ENCODE measurements around the gene YDJC. TPM values are rescaled to one million over a fixed set of nuclear protein-coding genes. Genes with fewer than 3 reads are reported as not detected.
"Not testable (repeated sequence)": the region's sequence is repeated elsewhere in the genome, so short reads cannot be mapped to it uniquely, and the experiment has no call there.

The YDJC gene
- total RNA-seq, 2 donors from 2014 or later, result 18.9 to 23.2 TPM

DNA sequence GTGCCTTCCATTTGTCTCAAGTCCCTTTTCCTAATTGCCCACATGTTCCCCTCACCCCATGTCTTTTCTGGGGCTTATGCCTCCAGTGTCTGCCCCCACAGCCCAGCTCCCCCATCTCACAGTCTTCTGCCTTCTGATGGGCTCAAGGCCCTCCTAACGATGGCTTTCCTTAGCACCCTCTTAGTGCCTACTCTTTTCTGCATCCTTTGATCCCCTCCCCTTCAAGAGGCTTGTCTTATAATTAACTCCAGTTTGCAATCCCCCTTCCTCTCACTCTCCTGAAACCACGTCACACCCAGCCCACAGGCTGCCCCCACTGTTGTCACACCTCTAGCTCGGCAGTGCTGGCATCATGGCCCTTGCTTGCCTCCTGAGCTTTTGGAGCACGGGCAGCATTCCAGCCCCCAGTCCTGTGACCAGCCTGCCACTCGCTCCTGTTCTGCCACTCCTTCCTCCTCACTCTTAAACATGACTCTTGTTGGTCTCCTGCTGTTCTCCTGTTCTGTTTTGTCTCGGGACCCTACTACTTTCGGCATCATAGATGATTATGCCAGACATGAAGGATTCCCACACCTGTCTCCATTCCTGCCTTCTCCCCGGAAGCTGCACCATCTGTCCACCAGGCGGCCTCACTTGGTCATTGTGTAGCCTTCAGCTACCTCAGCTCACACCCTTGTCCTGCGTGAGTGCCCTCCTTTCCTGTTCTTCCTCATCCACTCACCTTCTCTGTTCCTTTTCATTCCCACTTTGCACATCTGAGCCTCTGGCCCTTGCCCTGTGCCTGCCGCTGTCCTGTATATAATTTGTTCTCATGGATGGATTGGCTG, 36.2 kb downstream of the YDJC start:
- intact Hi-C loops (cut with DNase I, micrococcal nuclease), result no loop called here
- ATAC-seq (peak; percentile 79), DNase-seq (peak in 1 of 2 donors; percentile 38)

- ATAC-seq, result no peak
- intact Hi-C loops (cut with DNase I, micrococcal nuclease), result no loop called here
- no peak for DNase-seq
Measured at GRCh38 chr22:21592422-21592821, 37.4 kb downstream of the YDJC start.

GRCh38 chr22:21591695-21592094, 38.1 kb downstream of the YDJC start:
- no peak for ATAC-seq
- no peak for DNase-seq
- intact Hi-C loops (cut with DNase I, micrococcal nuclease), result no loop called here

GRCh38 chr22:21590809-21591641, 38.8 kb downstream of the YDJC start:
- DNase-seq (no peak), ATAC-seq (no peak)
- intact Hi-C loops (cut with DNase I, micrococcal nuclease), result no loop called here

DNA sequence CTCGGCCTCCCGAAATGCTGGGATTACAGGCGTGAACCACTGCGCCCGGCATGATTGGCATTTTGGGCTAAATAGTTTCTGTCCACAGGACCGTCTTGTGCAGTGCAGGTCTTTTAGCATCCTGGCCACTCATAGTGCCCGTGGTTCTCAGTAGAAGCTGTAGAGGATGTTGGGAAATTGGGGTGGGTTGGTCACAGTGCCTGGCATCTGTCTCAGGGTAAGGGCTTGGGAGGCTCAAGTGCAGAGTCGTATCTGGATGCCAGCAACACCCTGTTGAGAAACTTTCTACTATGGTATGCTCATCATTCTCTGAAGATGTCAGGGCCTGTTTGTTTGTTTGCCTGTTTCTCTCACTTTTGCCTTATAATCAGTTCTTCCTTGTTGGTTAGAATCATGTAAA, 40.4 kb downstream of the YDJC start:
- intact Hi-C loops (cut with DNase I, micrococcal nuclease), result no loop called here
- ATAC-seq, result no peak
- DNase-seq, result no peak

- ATAC-seq, result peak; percentile 20
- intact Hi-C loops (cut with DNase I, micrococcal nuclease), result no loop called here
Measured at GRCh38 chr22:21587803-21588611, 41.8 kb downstream of the YDJC start.

DNA sequence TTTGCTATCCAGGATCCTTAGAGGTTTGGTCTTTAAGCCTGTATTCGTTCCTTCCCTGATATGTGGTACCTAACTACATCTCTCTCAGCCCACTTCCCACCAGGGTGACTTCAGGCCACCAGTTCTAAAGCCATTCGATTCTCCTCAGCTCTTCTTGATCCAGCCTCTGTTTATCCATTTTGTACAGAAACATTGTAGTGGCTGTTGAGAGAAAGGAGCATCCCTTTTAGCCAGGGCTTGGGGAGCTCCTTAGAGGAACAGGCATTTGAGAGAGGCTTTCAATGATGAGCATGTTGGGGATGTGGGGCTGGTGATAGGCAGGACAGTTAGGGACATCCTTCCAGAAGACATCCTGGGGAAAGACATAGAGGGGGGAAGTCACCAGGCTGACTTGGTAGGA, 44.4 kb downstream of the YDJC start:
- no peak for ATAC-seq
- intact Hi-C loops (cut with DNase I, micrococcal nuclease), result no loop called here
- no peak for DNase-seq

More at GRCh38 chr22:21587803-21588611, 41.8 kb downstream of the YDJC start:
- DNase-seq, result no peak

DNA sequence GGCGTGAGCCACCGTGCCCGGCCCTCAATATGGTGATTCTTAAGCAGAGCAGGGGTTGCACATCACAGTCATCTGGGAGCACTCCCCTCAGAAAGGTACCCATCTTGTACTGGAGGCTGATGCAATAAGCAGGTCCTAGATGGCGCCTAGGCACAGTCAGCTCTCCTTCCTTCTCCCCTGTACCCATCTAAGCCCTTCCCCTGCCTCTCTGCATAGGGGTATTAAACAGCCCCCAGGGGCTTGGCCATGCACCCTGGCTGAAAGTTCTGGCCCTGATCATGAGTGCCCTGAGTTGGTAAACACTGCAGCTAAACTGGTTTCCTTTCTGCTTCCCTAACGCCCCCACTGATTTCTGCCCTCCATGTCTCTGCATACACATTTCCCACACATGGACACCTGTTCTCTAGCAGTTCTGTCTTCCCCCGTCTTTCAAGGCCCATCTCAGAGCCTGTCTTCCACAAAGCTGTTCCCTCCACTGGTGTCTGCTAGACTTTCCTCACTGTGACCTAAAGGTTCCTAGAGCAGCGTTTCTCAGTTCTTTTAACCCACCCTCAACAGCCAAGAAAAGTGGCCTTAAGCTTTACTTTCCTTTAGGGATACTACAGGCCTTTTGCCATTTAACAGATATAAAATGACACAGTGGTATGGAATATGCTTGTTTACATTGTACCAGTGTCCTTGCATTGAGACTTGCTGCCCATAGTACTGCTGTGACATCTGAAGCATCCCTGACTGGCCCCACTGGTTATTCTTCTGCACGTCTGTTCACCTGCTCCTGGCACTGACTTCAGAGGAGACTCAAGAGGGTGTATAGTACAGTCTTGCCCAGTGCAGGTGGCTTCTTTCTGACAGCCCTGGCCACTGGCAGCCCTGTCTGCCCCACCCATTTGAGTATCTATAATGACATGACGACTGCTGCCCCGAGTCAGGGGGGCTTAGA, 46.8 kb downstream of the YDJC start:
- ATAC-seq (peak; percentile 13), DNase-seq (no peak)
- intact Hi-C loops (cut with DNase I, micrococcal nuclease), result no loop called here

- intact Hi-C loops (cut with DNase I, micrococcal nuclease); DNase-seq: not testable (repeated sequence)
Measured at GRCh38 chr22:21581009-21581713, 48.7 kb downstream of the YDJC start.

DNA sequence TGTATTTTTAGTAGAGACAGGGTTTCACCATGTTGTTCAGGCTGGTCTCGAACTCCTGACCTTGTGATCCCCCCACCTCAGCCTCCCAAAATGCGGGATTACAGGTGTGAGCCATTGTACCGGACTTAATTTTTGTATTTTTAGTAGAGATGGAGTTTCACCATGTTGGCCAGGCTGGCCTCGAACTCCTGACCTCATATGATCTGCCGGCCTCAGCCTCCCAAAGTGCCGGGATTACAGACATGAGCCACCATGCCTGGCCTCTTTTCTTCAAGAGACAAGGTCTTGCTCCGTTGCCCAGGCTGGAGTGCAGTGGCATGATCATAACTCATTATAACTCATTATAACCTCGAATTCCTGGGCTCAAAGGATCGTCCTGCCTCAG, 49.2 kb downstream of the YDJC start:
- DNase-seq; ATAC-seq; intact Hi-C loops (cut with DNase I, micrococcal nuclease): not testable (repeated sequence)

More at GRCh38 chr22:21581009-21581713, 48.7 kb downstream of the YDJC start:
- not testable (repeated sequence) for ATAC-seq

DNA sequence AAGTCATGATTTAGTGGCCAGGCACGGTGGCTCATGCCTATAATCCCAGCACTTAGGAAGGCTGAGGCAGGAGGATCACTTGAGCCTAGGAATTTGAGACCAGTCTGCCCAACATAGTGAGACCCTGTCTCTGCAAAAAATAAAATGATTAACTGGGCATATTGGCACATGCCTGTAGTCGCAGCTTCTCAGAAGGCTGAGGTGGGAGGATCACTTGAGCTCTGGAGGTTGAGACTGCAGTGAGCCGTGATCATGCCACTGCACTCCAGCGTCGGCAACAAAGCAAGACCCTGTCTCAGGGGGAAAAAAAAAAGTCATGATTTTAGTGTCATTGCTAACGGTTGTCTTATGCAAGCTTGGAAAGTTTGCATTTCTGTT, 50.4 kb downstream of the YDJC start:
- intact Hi-C loops (cut with DNase I, micrococcal nuclease), result loop anchor here in 1 of 2 donors (10.0 kb wide), 1 partner anchor 45 kb away; no protein-coding TSS in a partner anchor
- DNase-seq (no peak), ATAC-seq (no peak)

Small RNA genes lying within 50 kb of the gene (microRNA-seq; reads per million reads assigned to microRNA genes)
- 956 to 1,156 reads per million in 2 donors for gene MIR130B
- 0.53 to 1.4 reads per million in 2 donors for gene MIR301B

Other genes with a start within 250 kb of the YDJC start
- not detected for gene RIMBP3B, start 246.3 kb downstream of the YDJC start, total RNA-seq
- 1 to 10 TPM; 5.0 to 6.8 TPM for gene HIC2, start 212.7 kb downstream of the YDJC start, total RNA-seq
- gene TMEM191C, start 162.6 kb downstream of the YDJC start, total RNA-seq, result 1 to 10 TPM; 3.3 to 4.0 TPM
- gene RIMBP3C, start 78.6 kb downstream of the YDJC start, total RNA-seq, result under 1 TPM in 1 of 2 donors, not detected in 1; 0.28 TPM
- 10 to 100 TPM; 51.5 to 59.6 TPM for gene UBE2L3, start 62.3 kb downstream of the YDJC start, total RNA-seq
- under 1 TPM; 0.49 to 0.53 TPM for gene CCDC116, start 2.7 kb upstream of the YDJC start, total RNA-seq
- gene SDF2L1, start 12.3 kb upstream of the YDJC start, total RNA-seq, result 10 to 100 TPM; 29.0 to 46.5 TPM
- gene PPIL2, start 36.0 kb upstream of the YDJC start, total RNA-seq, result 10 to 100 TPM; 48.0 to 60.5 TPM
- 1 to 10 TPM; 1.6 to 3.4 TPM for gene YPEL1, start 105.8 kb upstream of the YDJC start, total RNA-seq
- 100 to 1,000 TPM; 123 to 144 TPM for gene MAPK1, start 237.6 kb upstream of the YDJC start, total RNA-seq

Measured in left colon (tissue), 2 donors.